Measurements from ENCODE around the gene RREB1. TPM values are rescaled to one million over a fixed set of nuclear protein-coding genes. Genes with fewer than 3 reads are reported as not detected.

The RREB1 gene
- total and polyA plus RNA-seq, 12 donors = 3.0 to 47.1 (median 36.1) TPM

DNA sequence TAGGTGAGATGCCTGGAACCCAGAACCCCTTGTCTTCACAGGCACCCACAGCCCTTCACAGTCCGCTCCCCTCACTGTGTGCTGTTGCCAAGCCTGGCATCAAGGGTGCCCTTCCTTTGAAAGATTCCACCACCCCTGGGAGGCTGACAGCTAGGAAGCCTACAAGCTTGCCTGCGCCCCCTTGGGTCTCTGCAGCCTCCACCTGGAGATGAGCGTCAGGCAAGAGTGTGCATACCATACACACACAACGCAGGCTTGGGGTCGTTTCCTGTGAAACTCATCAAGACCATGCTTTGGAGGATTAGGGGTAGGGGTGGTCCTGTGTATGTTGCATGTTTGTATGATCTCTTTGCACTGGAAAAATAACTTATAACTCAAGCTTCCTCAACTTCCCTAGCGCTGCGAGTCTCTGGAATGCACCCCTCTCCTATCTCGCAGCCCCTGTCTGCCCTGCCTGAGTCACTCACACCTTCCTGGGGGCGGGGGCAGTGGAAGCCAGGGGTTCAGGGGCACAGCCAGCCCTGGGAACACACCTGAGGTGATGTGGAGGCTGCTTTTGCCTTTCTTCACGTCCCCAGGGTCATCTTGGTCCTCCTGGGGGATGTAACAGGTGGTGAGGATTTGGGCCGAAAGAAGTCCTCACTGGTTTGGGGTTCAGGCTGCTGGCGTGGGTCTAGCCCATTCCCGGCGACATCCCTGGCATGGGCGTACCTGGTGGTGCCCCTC lies 138.1 kb downstream of the RREB1 start:
- ATAC-seq (peak in 1 of 8 donors; percentile 16), DNase-seq (no peak)
- H3K36me3 ChIP-seq = peaks cover 0 to 79% (median 39%) of the 10 kb centered on the region in 9 donors
- H3K27me3 ChIP-seq = no peaks in the 10 kb centered on the region
- H3K4me1 ChIP-seq = peaks cover 0 to 33% (median 17%) of the 10 kb centered on the region in 9 donors
- intact Hi-C loops (cut with DNase I) = loop anchor here in 7 of 10 donors (5.0 to 10.0 kb wide), 8 partner anchors 271 to 691 kb away; no protein-coding TSS in a partner anchor
- H3K27ac ChIP-seq = no peak overlapping the region
- H3K4me3 ChIP-seq = no peak overlapping the region
- H3K9me3 ChIP-seq = no peaks in the 10 kb centered on the region
- TF ChIP-seq CTCF (IDR thresholded peaks at IDR 0.05) = no peak
- 92 to 93% methylated on average over 15 of the region's 15 CpGs for WGBS, 2 donors

DNA sequence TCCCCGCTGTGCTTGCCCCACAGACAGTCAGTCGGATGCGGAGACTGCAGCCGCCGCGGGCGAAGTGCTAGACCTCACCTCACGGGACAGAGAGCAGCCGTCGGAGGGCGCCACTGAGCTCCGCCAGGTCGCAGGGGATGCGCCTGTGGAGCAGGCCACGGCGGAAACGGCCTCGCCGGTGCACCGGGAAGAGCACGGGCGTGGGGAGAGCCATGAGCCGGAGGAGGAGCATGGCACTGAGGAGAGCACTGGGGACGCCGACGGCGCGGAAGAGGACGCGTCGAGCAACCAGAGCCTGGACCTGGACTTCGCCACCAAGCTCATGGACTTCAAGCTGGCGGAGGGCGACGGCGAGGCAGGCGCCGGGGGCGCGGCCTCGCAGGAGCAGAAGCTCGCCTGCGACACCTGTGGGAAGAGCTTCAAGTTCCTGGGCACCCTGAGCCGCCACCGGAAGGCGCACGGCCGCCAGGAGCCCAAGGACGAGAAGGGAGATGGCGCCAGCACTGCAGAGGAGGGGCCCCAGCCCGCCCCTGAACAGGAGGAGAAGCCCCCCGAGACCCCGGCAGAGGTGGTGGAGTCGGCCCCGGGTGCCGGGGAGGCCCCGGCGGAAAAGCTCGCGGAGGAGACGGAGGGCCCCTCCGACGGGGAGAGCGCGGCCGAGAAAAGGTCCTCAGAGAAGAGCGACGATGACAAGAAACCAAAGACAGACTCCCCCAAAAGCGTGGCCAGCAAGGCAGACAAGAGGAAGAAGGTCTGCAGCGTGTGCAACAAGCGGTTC lies 138.8 kb downstream of the RREB1 start:
- Histone ChIP-seq H3K9me3 (no peaks in the 10 kb centered on the region), H3K4me1 (peaks cover 0 to 30% (median 15%) of the 10 kb centered on the region in 9 donors), H3K27ac (no peak overlapping the region), H3K27me3 (no peaks in the 10 kb centered on the region), H3K4me3 (no peak overlapping the region), H3K36me3 (peaks cover 0 to 79% (median 43%) of the 10 kb centered on the region in 9 donors)
- peak in 2 of 8 donors; percentile 8 to 28 for ATAC-seq
- 95% methylated on average over 64 to 71 of the region's 71 CpGs for WGBS, 2 donors
- TF ChIP-seq CTCF (IDR thresholded peaks at IDR 0.05) = no peak
- intact Hi-C loops (cut with DNase I) = loop anchor here in 7 of 10 donors (5.0 to 10.0 kb wide), 8 partner anchors 272 to 692 kb away; no protein-coding TSS in a partner anchor
- DNase-seq = no peak

GRCh38 chr6:7247179-7247456 lies 139.4 kb downstream of the RREB1 start:
- H3K27ac ChIP-seq = no peak overlapping the region
- H3K36me3 ChIP-seq = peaks cover 0 to 82% (median 47%) of the 10 kb centered on the region in 9 donors
- peaks cover 0 to 28% (median 11%) of the 10 kb centered on the region in 9 donors for H3K4me1 ChIP-seq
- H3K9me3 ChIP-seq = no peaks in the 10 kb centered on the region
- intact Hi-C loops (cut with DNase I) = loop anchor here in 7 of 10 donors (5.0 to 10.0 kb wide), 8 partner anchors 272 to 692 kb away; no protein-coding TSS in a partner anchor
- WGBS, 2 donors = 93 to 96% methylated on average over 15 of the region's 15 CpGs
- no peaks in the 10 kb centered on the region for H3K27me3 ChIP-seq
- ATAC-seq = peak in 1 of 8 donors; percentile 3
- no peak for TF ChIP-seq CTCF (IDR thresholded peaks at IDR 0.05)
- H3K4me3 ChIP-seq = no peak overlapping the region
- no peak for DNase-seq

DNA sequence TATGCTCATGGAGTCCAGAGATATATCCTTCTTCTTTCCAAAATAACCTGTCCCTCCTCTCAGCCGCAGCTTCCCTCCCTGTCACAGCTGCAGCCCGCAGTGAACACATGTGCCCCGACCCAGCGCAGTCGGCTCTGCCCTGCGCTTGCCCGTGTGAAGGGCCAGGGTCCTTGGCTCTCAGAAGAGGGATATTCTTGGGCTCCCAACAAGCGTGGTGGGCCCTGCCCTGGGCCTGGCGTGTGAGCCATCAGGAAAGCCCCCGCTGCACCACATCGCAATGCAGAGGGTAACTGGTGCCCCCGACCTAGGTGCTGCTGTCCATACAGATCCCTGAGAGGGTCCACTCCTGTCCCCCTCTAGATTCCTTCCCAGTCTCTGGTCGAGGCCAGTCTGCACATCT lies 140.1 kb downstream of the RREB1 start:
- WGBS, 2 donors = 94 to 95% methylated on average over 13 of the region's 13 CpGs
- Histone ChIP-seq H3K4me1 (peaks cover 0 to 28% (median 7%) of the 10 kb centered on the region in 9 donors), H3K27ac (no peak overlapping the region), H3K4me3 (no peak overlapping the region), H3K36me3 (peaks cover 0 to 88% (median 47%) of the 10 kb centered on the region in 9 donors), H3K27me3 (no peaks in the 10 kb centered on the region), H3K9me3 (no peaks in the 10 kb centered on the region)
- no peak for ATAC-seq
- no peak for TF ChIP-seq CTCF (IDR thresholded peaks at IDR 0.05)
- no peak for DNase-seq
- intact Hi-C loops (cut with DNase I) = loop anchor here in 7 of 10 donors (5.0 to 10.0 kb wide), 8 partner anchors 273 to 693 kb away; no protein-coding TSS in a partner anchor

All from heart right ventricle (tissue), 16 donors.